Activated effector memory CD4-positive, alpha-beta T cell treated with anti-CD3 and anti-CD28 coated beads, Interleukin-2, amount 50 U/mL, for 16 hours (primary cell): Measurements from ENCODE around the gene HS3ST3A1.

Source experiments
- DNase-seq: peaks from one replicate; pipeline ENCODE4 v3.0.0-alpha.2; 2020

The HS3ST3A1 gene

DNA sequence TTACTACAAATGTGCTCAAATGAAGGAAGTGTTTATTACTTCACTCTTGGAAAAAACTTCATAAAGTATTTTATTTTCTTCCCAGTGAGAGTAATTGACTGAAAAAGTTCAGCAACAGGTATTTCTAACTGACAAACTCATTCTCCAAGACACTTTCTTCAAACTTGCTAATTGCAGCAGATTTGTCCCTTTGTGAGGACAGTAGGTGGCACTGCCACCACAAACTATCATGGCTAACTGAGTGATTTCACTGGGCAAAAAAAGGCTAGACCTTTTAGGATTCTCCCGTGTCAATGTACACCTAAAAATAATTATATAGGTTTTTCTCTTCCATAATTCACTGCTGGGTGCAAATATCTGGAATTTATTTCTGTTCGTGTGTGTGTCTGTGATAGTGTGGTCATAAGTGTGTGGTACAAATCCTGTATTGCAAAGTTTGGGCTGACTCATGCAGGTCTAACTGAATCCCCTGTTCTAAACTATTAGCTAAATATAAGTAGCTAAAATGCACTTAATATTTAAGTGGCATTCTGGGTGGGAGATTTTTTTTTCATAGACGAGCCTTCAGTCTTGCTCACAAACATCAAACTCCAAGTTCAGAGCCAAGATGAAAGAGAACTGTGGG, 3.9 kb downstream of the HS3ST3A1 start:
- peak; percentile 77 for DNase-seq

DNA sequence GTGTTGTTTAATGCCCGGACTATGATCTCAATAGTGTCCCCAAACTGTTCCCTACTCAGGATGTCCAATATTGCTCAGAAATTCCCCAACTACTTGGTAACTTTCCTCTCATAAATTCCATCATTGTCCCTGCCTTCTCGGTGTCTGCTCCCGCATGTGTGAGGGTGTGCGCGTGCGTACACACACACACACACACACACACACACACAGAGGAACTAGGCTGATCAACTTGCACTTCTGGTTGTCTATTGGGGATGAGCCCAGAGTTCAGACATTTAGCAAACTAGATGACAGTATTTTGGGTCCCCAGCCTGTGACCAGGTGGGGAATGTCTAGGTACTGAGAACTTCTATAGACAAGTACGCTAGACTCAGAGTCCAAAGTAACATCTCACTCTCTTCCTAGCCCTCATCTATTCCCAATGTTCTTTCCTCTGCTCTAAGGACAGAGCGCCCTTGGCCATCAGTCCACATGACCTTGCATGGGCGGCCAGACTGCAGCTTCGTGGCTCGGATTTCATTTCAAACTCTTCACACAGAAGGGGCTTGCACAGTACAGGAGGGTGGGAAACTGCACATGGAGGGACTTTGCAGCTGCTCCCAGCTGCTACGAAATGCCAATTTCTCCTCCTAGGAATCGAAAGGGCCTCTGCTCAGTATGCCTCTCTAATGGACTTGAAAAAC, 5.3 kb downstream of the HS3ST3A1 start:
- DNase-seq, result no peak

DNA sequence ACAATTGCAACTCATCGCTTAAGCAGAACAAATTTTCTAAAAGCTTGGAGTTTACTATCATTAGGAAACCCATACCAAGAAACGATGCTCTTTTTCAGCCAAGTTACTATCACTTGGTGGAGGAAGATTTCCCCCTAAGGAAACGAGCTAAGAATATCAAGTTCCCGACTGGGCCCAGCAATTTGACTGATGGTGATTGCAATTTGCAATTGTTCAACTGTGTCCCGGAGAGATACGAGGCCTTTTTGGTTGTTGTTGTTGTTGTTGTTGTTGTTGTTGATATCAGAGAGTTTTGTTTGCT, 6.2 kb downstream of the HS3ST3A1 start:
- DNase-seq, result no peak

DNA sequence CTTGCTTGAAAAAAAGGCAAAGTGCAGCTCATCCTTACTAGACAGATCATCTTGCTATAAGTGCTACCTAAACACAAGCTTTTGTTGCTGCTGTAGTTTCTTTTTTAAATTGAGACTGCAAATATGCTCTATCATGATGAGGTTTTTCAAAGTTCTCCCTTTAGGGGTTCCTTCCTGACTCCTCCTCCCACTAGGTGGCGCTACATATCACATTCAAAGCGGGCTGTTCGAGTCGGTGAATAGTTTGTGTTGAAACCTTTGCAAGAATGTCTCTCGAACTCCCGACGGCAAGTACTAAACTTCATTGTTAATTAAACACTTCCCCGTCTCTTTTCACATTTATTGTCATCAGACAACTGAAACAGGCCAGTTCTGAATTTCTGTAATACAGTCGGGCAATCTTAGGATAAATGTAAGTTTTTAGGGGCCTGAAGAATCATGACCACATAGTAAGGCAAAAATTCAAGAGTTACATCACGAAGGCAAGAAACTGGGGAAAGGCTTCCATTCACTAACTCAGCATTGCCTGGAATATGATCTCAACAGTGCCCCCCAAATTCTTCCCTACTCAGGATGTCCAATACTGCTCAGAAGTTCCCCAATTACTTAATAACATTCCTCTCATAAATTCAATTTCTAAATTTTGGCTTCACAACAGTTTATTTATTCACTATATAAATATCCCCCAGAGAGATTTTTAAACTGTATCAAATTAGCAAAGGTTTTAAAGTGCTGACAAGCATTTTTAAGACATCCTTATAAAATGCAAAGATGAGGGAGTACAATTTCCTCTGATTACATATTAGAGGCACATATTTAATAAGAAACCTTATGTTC, 6.7 kb downstream of the HS3ST3A1 start:
- DNase-seq, result peak; percentile 91

DNA sequence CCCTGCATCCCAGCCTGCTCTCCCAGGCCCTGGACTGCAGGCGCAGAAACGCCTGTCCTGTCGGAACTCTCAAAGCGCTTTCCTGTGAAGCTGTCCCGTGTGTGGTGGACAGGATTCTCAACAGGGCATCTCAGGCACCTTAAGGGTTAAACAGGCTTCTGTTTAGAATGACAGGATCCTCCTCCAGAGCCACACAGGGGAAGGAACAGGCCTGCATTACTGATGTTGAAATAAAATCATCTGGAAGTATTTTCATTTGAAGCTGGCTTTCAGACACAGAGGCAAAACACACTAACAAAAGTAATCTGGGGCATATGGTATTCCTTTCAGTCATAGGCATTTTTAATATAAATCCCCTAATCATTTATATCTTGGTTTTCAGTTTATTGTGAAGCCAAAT, 7.4 kb downstream of the HS3ST3A1 start:
- no peak for DNase-seq

DNA sequence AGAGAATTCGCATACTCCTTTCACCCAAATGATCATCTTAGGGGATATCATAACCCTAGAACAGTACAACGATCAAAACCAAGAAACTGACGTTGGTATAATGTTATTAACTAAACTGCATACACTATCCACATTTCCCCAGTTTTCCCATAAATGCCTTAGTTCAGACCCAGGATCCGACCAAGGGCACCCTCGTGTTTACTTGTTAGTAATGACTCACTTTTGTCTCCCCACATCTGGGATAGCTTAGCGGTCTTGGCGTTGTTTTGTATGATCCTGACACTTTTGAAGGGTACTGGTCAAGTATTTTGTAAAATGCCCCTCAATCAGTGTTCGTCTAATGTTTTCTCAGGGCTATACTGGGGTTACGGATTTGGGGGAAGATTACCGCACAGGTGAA, 8.0 kb downstream of the HS3ST3A1 start:
- DNase-seq, result no peak

DNA sequence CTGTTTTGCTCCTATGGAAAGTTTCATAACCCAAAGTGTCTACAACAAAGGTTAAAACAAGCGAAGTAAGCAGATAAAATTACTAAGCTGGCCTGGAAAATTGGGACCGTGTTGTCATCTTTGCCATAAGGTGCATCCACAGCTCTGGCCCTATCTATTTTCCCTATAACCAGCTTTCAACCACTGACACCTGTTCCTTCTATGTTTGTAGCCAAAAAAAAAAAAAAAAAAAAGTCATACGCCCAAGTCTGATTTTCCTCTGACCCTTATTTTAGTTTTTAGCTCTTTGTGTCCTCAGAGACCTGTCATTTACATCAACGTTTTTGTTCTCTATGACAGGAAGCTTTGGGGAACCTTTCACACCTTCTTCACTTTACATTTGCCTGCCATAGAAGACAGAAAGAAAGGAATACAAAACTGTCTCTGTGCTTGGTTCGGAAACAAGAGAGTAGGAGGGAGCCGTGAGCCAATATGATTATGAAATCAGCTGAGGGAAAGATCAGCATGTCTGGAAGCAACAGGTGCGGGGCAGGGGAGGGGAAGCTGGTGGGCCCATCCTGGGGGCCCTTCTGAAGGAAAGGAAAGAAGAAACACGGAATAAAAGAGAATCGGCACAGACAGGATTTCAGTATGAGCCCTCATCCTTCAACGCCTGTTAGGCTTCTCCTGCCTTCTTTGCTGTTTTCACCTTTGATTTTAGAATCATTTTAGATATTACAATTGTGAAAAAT, 8.5 kb downstream of the HS3ST3A1 start:
- no peak for DNase-seq

DNA sequence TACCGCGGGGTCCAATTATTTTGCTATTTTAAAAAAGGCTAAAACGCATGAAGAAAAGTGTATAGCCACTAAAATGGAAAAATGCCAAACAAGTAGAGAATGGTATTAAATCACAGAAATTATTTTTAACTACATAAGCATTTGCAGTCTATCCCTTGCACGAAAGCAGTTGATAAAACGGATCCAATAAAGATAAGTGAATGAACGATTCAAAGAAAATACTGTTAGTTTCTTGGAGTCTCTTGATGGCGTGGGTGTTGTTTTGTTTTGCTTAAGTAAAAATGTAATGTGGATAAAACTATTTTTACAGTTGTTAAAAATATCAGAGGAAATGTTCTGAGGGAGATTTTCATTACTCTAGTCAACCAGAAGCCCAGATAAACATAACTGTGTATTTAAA, 9.3 kb downstream of the HS3ST3A1 start:
- no peak for DNase-seq

DNA sequence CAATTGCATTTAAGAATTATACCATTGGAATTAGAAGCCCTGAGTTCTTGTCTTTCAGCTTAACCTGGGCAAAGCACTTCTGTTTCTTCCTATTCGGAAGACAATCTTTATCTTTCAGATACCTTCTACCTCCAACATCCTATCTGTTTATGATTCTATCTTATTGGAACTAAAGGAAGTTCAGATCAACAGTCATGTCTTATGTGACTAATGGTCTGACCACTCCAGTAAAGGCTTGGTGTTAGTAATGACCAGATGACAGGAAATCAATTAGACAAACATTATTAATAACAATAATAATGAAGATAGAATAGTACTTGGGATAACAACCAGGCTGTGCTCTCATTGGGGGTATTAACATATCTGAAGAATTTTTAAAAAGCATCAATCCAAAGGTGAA, 11.3 kb downstream of the HS3ST3A1 start:
- no peak for DNase-seq

DNA sequence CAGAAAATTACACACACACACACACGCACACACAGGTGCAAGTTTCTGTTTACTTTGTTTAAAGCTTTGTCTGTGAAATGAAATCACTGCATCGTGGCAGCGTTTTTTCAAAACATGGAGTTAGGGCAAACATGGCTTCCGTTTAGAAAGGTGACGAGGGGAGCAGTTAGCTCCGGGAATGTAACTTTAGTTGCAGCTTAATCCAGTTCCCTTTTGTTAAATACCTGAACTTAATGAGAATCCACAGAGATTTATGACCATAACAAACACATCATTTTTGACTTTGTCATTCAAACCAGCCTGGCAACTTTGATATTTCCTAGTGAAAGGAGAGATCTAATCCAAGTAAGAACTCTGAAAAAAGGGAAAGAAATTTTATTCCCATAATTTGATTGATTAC, 12.1 kb downstream of the HS3ST3A1 start:
- no peak for DNase-seq

DNA sequence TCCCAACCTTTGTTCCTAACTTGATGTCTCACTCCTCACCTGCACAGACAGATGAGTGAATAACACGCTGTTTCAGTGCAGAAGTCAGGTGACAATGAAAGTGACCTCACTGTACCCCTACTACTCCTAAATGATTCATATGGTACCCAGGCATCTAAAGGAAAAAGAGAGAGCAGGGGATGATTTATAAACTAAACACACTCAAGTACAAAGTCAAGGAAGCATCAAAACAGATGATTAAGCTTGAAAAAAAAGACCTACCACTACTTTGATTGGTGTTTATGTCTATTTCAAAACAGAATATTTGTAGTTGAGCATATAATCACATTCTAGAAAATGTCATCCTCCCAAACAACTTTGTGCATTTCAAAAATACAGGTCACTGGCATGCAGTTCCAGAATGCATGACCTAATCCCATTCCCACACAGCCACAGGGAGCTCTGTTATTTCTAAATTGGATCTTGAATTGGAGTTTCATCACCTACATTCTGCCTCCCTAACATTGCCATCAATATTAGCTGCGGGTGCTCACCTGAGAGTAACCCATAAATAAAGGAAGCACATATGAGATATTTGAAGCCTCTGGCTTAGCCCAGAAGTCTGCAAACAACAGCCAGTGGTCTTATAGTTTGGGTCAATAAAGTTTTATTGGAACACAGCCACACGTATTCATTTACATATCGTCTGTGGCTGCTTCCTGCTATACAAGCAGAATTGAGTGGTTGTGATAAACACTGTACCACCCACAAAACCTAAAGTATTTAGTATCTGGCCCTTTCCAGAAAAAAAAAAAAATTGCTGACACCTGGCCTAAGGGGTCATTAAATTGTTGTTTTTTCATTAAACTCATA, 14.0 kb downstream of the HS3ST3A1 start:
- DNase-seq, result no peak

DNA sequence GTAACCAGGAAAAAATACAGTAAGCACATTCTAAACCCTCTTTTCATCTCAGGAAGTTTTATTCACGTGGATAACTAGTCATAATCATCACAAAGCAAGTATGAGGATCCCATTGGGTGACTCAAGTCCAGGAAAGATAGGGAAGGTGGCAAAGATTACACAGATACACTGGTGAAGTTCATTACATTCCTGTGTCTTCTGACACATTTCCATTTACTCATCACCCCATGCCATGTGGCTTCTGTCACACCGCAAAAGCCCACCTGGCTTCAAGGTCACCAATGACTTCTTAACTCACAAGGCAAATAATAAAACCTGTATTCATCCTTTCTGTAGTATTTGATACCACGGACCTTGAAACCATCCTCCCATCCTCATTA, 17.0 kb downstream of the HS3ST3A1 start:
- no peak for DNase-seq

DNA sequence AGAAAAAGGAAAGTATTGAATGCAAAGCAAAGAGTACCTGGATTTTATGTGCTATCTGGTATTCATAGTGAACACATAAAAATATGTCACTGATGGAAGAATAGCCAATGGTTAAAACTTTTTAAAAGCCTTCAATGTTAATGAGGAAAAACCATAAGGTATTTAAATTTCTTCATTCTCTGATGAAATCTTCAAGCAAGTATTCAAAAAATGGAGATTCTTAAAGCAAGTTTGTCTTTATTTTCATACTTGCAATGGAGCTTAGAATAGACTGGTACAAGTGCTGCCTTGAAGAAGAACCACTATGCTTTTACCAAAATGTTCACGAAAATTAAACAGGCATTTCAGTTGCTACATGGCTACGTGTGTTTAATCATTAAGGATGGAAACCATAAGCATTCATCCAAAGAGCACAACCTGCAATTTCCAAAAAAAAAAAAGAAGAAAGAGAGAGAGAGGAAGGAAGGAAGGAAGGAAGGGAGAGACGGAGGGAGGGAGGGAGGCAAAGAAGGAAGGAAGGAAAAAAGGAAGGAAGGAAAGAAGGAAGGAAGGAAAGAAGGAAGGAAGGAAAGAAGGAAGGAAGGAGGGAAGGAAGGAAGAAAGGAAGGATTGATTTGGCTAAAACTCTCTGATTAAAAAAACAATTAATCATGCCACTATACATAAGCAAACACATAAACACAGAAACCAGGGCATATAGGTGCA, 17.6 kb downstream of the HS3ST3A1 start:
- DNase-seq, result no peak

DNA sequence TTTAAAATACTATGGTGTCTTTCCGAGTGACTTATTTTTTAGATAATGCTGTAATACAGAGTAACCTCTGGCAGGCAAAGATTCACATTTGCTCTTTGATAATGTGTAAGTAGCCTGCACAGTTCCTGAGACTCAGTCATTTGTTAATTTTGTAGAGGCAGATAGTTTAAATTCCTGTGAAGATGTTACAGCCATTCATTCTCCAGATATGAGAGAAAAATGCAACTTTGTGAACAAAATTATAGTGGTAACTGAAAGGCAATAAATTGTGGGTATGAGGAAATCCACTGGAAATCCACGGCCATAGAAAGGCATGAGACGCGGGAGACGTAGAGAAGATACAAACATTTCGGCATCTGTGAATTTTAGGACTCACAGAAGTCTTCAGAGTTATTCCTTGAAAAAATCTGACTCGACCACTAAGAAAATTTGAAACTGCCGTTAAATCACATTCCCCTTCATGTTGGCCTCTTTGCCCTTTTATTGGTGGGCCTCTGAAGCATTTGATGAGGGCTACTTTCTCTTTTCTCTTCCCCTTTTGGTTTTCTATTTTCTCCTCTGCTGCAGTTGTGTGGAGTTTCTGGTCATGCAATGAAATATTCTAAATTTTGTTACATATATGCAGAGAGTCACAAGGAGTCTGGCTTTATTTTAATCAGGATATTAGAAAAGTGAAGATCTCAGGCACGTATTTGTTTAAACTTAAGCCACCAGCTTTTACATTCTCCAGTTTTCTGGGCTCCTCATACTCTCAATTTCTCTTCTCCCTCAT, 18.8 kb downstream of the HS3ST3A1 start:
- DNase-seq, result no peak

DNA sequence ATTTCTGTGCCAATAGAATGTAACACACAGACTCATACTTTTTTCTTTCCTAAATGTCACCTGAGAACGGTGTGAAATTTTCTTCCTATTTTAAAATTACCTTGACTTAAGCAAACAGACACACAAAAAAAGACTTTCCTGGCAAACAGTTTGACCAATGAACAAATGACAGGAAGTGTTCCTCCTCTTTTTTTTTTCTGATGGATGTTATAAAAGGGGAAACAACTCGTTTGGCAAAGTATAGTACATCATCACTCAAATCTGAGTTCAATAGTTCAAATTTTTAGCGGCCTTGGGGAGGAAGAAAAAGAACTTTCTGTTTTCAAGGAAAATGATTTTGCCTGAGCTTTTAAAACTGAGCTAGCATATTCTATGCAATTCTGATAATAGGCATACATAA, 19.8 kb downstream of the HS3ST3A1 start:
- DNase-seq, result no peak

DNA sequence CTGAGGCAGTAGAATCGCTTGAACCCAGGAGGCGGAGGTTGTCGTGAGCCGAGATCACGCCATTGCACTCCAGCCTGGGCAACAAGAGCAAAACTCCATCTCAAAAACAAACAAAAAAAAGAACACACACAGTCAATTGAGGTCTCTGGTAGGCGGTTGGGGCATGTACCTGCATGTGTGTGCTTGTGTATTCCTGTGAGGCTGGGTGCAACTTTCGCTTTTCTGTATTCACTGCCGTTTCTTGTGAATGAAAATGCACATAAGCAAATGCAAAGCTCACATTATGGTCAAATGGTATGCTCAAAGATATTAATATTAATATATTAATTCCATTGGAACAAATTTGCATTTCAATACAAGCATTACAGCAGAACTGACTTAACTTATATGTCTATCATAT, 20.9 kb downstream of the HS3ST3A1 start:
- DNase-seq, result no peak

DNA sequence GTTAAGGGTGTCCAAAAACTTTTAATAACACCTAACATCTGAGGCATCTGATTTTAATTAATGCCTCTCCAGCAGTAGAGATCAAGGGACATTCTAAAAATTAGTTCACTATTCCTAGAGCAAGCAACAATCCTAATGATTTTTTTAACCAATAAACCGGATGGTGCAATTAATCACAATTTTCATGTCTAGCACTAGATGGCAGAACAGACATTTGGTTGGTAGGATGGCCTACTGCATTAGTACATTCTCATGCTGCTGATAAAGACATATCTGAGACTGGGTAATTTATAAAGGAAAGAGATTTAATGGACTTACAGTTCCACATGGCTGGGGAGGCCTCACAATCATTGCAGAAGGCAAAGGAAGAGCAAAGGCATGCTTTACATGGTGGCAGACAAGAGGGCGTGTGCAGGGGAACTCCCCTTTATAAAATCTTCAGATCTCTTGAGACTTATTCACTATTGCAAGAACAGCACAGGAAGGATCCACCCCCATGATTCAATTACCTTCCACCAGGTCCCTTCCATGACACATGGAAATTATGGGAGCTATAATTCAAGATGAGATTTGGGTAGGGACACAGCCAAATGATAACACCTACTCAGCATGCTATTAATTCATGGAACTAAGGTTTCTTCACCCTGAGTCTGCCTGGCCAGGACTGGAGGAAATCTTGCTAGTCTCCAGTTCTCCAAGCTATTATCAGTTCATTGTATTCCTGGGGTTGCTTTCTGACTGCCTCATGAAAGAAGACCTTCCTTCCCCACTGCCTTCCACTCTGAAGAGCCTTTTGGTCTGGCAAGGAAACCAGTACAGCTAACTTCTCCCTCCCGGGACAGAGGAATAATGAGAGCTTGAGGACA, 24.8 kb downstream of the HS3ST3A1 start:
- no peak for DNase-seq

DNA sequence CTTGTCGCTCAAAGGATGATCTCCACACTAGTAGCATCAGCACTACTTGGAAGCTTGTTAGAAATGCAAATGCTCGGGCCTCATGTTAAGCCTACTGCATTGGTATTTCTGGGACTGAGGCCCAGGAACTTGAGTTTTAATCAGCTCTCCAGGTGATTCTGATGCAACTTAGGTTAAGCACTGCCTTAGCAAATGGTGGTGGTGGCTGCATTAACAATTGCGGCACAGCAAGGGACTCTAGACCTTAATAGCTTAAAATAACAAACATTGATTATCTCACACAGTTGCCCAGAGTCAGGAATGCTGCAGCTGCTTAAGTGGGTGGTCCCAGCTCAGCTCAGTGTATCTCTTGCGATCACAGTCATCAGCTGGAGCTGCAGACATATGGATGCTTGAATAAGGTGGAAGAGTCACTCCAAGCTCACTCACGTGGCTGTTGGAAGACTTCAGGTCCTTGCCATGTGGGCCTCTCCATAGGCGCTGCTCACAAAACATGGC, 25.8 kb downstream of the HS3ST3A1 start:
- DNase-seq, result no peak

DNA sequence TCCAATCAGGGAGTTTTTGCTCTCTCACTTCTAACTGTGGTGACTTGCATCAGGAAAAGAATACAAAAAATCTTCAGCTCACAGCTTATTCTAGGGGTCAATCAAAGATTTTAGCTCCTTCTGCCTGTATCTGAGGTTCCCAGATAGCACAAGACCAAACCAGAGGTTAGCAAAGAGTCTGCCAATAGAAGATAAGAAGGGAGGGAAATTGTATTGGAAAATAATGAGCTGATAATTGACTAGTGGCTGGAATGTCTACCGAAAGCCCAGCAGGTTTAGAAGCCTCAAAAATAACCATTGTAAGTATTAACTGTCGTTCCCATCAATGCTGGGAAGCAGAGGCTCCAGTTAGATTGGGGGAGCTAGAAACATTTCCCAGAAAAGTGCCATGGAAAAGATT, 26.3 kb downstream of the HS3ST3A1 start:
- no peak for DNase-seq

DNA sequence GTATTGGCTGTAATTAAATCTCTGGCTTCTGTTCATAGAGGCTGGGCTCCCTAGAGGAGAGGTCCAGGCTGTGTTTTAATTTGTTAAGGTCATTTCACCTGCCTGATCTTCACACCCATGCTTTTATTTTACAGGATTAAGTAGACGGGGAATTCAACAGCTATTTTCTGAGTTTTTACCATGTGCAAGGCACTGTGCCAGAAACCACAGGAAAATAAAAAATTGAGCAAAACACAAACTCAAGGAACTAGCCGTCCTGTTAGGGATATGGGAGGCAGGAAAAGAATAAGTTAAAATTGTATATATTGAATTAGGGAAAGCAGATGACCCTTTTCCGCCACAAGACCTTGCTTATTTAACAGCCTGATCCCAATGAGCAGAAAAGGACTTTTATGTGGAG, 29.1 kb downstream of the HS3ST3A1 start:
- DNase-seq, result no peak
